HG03520 (cell line): Measurements from ENCODE around the gene RAB6D.
"Not testable (repeated sequence)": the region's sequence is repeated elsewhere in the genome, so short reads cannot be mapped to it uniquely, and the experiment has no call there.

ENCODE experiments used
- ATAC-seq: cut with Tn5 transposase; IDR thresholded peaks from one replicate; pipeline ENCODE4 v1.9.1; 2021; ENCODE audit warnings: mild to moderate bottlenecking, moderate library complexity; ENCODE audit not compliant: unreplicated experiment

The RAB6D gene

GRCh38 chr2:131363703-131364186 is at the start of gene RAB6D:
RAB6D (minus strand) TSS chr2:131364168; CDS start chr2:131363720, 448 bp downstream.
- ATAC-seq, result not testable (repeated sequence)

- peak; percentile 77 for ATAC-seq
Measured at GRCh38 chr2:131413148-131413747, 49.3 kb upstream of the RAB6D start.

GRCh38 chr2:131410173-131410572 is 46.2 kb upstream of the RAB6D start:
- no peak for ATAC-seq

GRCh38 chr2:131408778-131409177 is 44.8 kb upstream of the RAB6D start:
- no peak for ATAC-seq

GRCh38 chr2:131408207-131408606 is 44.2 kb upstream of the RAB6D start:
- ATAC-seq, result no peak

GRCh38 chr2:131404753-131405152 is 40.8 kb upstream of the RAB6D start:
- no peak for ATAC-seq

GRCh38 chr2:131402320-131403039 is 38.5 kb upstream of the RAB6D start:
- no peak for ATAC-seq

GRCh38 chr2:131400849-131401248 is 36.9 kb upstream of the RAB6D start:
- ATAC-seq, result no peak

GRCh38 chr2:131400441-131400840 is 36.5 kb upstream of the RAB6D start:
- ATAC-seq, result not testable (repeated sequence)

GRCh38 chr2:131396209-131396608 is 32.2 kb upstream of the RAB6D start:
- not testable (repeated sequence) for ATAC-seq

GRCh38 chr2:131395024-131395645 is 31.2 kb upstream of the RAB6D start:
- ATAC-seq, result not testable (repeated sequence)

GRCh38 chr2:131394147-131394931 is 30.4 kb upstream of the RAB6D start:
- ATAC-seq, result no peak

- ATAC-seq, result not testable (repeated sequence)
Measured at GRCh38 chr2:131391953-131392352, 28.0 kb upstream of the RAB6D start.

- not testable (repeated sequence) for ATAC-seq
Measured at GRCh38 chr2:131391471-131391870, 27.5 kb upstream of the RAB6D start.

GRCh38 chr2:131390495-131391130 is 26.6 kb upstream of the RAB6D start:
- not testable (repeated sequence) for ATAC-seq

GRCh38 chr2:131389657-131390056 is 25.7 kb upstream of the RAB6D start:
- ATAC-seq, result no peak

GRCh38 chr2:131388834-131389233 is 24.9 kb upstream of the RAB6D start:
- ATAC-seq, result not testable (repeated sequence)

GRCh38 chr2:131373111-131373510 is 9.1 kb upstream of the RAB6D start:
- not testable (repeated sequence) for ATAC-seq

- ATAC-seq, result no peak
Measured at GRCh38 chr2:131369954-131370353, 6.0 kb upstream of the RAB6D start.

- ATAC-seq, result not testable (repeated sequence)
Measured at GRCh38 chr2:131368493-131369066, 4.6 kb upstream of the RAB6D start.
